CD4-positive, alpha-beta T cell treated with Interleukin-17A for 1 hour (primary cell): ENCODE results near the gene ADAMTS14.

Source experiments
- DNase-seq: peaks from one replicate; pipeline ENCODE4 v3.0.0-alpha.2; 2020

The ADAMTS14 gene

DNA sequence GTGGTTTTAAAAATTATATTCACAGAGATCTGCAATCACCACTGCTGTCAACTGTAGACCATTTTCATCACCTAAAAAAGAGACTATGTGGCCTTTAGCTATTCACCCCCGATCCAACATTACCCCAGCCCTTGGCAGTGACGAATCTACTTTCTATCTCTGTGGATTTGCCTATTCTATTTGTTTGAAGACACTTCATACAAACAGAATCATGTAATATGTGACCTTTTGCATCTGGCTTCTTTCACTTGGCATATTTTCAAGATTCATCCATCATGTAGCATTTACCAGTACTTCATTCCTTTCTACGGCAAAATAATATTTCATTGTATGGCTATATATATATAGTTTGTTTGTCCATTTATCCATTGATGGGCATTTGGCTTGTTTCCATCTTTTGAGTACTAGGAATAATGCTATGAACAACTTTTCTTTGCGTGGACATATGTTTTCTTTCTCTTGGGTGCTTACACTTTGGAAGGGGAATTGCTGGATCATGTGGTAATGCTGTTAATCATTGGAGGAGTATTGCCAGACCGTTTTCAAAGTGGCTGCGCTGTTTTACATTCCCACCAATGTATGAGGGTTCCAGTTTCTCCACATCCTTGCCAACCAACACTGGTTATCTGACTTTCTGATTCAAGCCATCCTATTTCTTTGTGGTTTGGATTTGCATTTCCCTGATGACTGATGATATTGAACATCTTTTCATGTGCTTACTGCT, 22.3 kb downstream of the ADAMTS14 start:
- DNase-seq, result no peak

DNA sequence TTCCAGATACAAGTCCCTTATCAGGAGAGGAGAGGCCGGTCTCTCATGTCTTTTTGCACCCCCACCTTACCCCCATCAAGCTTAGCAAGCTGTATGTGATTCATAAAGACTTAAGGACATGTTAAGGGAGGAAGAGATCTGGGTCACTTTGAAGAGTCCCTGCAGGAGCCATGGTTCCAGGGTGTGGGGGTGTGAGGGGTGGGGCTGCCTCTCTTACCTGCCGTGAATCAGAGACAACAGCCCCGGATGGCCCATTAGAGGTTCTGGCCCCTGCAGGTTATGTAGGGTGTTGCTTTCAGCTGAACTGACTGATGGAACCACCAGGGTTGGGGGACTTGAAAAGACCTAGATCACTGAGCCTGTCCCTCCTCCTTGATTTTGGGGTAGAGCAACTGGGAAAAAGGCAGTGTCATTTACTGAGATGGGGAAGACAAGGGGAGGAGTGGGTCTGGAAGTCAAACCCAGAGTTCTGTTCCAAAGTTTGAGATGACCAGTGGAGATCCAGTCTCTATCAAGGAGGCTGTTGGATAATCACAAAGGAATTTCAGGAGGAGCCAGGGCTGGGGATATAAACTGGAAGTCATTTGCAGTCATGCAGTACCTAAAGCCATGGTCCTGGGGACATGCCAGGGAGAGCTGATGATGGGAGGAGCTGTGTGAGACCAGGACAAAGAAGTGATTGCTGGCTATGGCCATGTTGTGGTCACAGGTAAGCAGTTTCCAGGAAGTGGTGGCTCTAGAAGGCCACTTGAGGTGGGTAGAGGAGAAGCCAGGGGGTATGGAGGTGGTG, 23.1 kb downstream of the ADAMTS14 start:
- no peak for DNase-seq

DNA sequence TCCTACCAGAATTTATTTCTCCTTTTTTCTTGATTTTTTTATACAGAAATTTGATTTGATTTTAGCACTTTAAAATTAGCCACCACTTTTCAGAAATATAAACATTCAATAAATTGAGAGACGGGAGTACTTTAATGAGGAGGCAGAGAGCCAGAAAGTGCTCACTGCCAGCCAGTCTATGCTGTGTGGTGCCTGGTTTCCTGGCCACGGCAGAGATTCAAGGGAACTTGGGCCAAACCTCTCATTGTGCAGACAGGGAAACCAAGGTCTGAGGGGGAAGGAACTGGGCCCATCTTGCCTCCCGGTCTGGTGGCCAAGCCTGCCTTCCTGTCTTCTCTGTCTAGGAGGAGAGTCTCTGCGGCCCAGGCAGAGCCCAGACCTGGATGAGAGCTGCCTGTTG, 25.9 kb downstream of the ADAMTS14 start:
- DNase-seq, result no peak

DNA sequence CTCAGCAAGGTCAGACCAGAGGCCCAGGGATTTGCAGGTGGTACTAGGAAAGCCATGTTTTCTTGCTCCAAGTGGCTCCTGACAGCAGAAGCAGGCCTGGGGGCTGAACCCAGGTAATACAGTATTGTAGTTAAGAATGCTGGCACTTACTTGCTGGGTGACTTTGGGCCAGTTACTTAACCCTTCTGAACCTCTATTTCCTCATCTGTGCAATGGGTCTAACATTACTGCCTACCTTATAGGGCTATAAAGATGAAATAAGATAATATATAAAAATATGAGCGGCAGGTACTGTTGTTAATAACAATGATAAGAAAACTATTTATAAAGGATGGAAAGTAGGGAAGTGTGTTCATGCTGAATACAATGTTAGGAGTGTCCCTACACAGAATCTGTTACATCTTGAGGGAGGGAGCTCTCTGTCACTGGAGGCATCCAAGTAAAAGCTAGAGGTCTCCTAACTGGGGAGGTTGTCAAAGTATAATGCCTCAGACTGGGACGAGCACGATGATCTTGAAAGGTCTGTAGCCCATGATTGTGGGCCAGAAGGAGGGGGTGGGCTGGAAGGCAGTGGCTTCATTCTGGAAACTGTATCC, 26.9 kb downstream of the ADAMTS14 start:
- no peak for DNase-seq

GRCh38 chr10:70699659-70700174, 27.4 kb downstream of the ADAMTS14 start:
- DNase-seq, result no peak

DNA sequence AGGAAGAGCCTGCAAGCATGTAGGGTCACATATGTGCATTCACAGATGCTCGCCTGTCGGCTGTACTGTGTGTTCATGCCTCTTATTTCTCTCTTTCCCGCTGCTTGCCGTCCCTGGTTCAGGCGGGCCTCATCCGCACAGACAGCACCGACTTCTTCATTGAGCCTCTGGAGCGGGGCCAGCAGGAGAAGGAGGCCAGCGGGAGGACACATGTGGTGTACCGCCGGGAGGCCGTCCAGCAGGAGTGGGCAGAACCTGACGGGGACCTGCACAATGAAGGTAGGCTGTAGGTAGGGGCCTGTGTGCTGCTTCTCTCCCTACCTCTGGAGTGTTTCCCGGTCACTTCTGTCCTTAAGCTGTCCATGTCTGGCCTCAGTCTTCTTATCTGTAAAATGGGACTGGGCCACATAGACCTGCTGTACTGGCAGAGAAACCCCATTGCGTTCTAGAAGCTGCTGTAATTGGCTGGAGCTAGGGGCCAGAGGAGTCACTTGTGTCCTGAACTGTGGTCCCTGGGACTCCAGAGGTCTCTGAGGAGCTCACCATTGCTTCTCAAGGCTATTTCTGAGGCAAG, 30.0 kb downstream of the ADAMTS14 start:
- no peak for DNase-seq

DNA sequence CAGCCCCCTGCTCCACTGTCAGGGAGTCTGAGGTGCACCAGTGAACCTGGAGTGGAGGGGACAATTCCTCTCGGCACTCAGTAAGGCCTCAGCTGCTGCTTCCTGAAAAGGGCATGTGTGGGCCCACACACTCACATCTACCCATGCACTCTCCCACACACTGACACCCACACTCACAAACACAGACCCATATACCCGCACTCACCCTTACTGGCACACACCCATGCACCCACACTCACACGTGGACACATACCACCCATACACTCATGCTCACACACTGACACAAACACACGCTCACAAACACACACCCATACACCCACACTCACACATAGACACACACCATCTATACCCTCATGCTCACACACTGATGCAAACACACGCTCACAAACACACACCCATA, 31.9 kb downstream of the ADAMTS14 start:
- DNase-seq, result no peak

DNA sequence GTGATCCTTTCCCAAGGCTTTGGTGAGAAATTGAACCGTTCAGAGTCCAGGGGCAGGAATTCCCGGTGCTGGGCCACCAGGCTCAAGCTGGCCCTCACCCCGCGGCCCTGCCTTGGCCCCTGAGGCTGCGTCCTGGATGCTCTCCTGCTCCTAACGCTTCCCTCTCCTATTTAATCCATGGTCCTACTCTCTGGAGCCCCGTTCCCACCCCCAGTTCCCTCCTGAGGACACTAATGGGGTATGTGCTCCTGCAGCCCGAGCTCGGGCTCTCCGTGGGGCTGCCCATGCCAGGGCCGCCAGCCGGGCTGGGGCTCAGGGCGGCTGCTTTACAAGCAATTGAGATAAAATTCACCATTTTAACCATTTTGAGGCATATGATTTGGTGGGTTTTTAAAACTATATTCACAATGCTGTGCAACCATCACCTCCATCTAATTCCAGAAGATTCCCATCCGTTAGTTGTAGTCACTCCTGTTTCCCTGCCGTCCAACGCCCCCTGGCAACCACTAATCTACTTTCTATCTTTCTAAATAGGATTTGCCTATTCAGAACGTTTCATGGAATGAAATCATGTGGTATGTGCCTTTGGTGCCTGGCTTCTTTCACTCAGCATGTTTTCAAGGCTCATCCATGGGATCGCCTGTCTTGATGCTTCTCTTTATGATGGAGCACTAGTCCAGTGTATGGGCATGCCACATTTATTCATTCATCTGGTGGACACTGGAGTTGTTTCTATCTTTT, 33.0 kb downstream of the ADAMTS14 start:
- DNase-seq, result no peak

- DNase-seq, result no peak
These were observed 38.9 kb downstream of the ADAMTS14 start for GRCh38 chr10:70711177-70711576.

GRCh38 chr10:70711911-70712310, 39.6 kb downstream of the ADAMTS14 start:
- no peak for DNase-seq

- no peak for DNase-seq
These were observed 41.9 kb downstream of the ADAMTS14 start for GRCh38 chr10:70714245-70714644.

- no peak for DNase-seq
These were observed 42.6 kb downstream of the ADAMTS14 start for GRCh38 chr10:70714951-70715350.

- DNase-seq, result no peak
These were observed 43.8 kb downstream of the ADAMTS14 start for GRCh38 chr10:70715853-70716795.

- no peak for DNase-seq
These were observed 50.6 kb downstream of the ADAMTS14 start for GRCh38 chr10:70722820-70723424.

- DNase-seq, result no peak
These were observed 51.5 kb downstream of the ADAMTS14 start for GRCh38 chr10:70723771-70724170.

DNA sequence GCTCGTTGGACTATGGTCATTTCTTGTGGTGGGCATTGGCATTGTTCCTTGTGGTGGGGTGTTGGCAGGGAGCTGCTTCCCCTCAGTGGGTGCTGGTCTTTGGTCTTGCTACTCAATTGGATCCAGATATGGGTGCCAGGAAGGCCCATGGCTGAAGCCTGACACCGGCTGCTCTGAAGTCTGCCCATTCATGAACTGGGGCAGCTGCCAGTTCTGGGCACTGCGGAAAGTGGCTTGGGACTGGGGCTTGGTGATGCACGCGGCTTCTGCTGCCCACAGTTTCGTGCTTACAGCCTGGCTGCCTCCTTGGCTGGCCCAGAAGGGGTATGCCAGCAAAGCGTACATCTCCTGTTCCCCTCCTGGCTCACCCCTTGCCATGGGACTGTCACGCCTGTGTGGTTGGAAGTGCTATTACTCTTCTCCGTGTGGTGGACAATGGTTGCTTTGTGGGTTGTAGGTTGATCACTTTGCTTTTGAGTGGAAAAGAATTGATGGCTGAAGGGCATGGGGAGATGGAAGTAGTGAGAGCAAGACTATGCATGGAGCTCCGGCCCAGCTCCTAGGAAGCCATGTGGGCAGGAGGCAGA, 54.7 kb downstream of the ADAMTS14 start:
- DNase-seq, result no peak

- DNase-seq, result no peak
These were observed 56.0 kb downstream of the ADAMTS14 start for GRCh38 chr10:70728328-70728727.

- no peak for DNase-seq
These were observed 57.6 kb downstream of the ADAMTS14 start for GRCh38 chr10:70729763-70730357.

DNA sequence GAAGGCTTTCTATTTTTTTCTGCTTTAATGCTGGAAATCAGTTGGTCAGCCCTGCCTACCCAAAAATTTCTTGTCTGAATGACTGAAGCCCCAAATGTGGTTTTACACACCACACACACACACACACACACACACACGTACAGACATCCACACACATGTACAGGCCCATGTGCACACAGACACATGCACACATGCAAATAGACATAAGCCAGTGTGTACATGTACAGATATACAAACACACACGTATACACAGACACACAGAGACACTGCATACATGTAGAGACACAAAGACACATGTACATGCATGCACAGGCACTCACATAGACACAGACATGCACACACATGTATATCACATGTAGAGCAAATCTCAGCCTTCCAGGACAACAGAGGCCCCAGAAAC, 58.6 kb downstream of the ADAMTS14 start:
- DNase-seq, result no peak

GRCh38 chr10:70732569-70732968, 60.3 kb downstream of the ADAMTS14 start:
- no peak for DNase-seq
